Brain microvascular endothelial cell (primary cell): ENCODE measurements around the gene THSD7A.

Experiments used
- DNase-seq: peaks from one replicate; pipeline ENCODE4 v3.0.0-alpha.2; 2020
- H3K27ac ChIP-seq: fragments of 250-450 bp; sonication (Bioruptor Pico); 2 replicates; pipeline ENCODE4 v1.5.1; 2020; ENCODE audit warnings: mild to moderate bottlenecking, moderate library complexity
- H3K27me3 ChIP-seq: fragments of 250-450 bp; sonication (Bioruptor Pico); replicated peaks from 2 replicates; pipeline ENCODE4 v1.5.1; 2020; ENCODE audit warnings: mild to moderate bottlenecking
- H3K36me3 ChIP-seq: fragments of 250-450 bp; sonication (Bioruptor Pico); replicated peaks from 2 replicates; pipeline ENCODE4 v1.5.1; 2020; ENCODE audit warnings: mild to moderate bottlenecking
- H3K4me3 ChIP-seq: 2 replicates; pipeline ENCODE4 v1.5.1; 2011; ENCODE audit warnings: low read depth, mild to moderate bottlenecking, control low read depth, low read length, moderate library complexity
- in situ Hi-C: cut with HindIII; loops from 2 replicates; pipeline ENCODE4 v1.10.0; 2017; ENCODE audit warnings: low sequenced_read_pairs, low pct_ligation_motif_present
- TF ChIP-seq, protein P1 (sequence below): IDR thresholded peaks from 2 replicates; pipeline ENCODE4 v1.5.1; 2011; ENCODE audit warnings: low read depth, mild to moderate bottlenecking, moderate library complexity, low read length, control low read depth, inconsistent platforms; ENCODE audit errors: missing control alignments

The THSD7A gene

DNA sequence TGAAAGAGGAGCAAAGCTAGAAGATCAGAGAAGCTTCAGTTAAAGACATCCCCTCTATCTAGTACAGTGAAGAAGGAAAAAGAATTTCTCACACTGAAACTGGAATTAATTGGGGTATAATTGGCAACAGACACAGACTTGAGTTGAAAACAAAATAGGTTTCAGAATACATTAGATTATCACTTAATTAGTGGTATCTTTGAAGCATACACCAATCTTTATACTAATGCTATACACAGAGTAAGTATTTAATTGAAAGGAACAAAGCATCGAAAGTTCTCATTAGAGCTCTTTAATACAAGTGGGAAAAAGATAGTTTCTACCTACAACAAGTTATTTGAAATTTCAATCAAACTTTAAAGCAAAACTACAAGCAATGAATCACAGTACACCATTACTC is 128.2 kb downstream of the THSD7A start:
- Histone ChIP-seq H3K27me3 (no peaks in the 10 kb centered on the region), H3K4me3 (no peak overlapping the region), H3K36me3 (no peaks in the 10 kb centered on the region), H3K27ac (no peak overlapping the region)
- no peak for DNase-seq
- TF ChIP-seq, protein P1, sequence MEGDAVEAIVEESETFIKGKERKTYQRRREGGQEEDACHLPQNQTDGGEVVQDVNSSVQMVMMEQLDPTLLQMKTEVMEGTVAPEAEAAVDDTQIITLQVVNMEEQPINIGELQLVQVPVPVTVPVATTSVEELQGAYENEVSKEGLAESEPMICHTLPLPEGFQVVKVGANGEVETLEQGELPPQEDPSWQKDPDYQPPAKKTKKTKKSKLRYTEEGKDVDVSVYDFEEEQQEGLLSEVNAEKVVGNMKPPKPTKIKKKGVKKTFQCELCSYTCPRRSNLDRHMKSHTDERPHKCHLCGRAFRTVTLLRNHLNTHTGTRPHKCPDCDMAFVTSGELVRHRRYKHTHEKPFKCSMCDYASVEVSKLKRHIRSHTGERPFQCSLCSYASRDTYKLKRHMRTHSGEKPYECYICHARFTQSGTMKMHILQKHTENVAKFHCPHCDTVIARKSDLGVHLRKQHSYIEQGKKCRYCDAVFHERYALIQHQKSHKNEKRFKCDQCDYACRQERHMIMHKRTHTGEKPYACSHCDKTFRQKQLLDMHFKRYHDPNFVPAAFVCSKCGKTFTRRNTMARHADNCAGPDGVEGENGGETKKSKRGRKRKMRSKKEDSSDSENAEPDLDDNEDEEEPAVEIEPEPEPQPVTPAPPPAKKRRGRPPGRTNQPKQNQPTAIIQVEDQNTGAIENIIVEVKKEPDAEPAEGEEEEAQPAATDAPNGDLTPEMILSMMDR: no peak
- in situ Hi-C loops: no loop called here

DNA sequence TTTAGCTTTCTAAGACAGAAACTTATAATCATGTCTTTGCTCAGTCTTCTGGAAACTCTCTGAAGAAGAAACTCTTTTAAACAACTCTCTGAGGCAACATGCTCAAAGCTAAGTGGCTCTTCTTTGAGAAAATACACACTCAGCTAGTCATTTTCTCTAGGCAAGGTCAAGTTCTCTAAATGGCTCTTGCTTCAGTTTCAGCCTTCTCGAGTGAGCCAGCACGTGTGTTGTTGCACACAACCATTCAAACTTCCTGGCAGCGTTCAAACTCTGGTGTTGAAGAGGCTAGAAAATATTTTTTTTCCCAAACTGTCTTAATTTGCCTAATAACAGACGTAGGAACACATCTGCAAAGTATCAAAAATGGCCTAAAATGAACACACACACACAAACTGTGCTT is 129.1 kb downstream of the THSD7A start:
- no peak overlapping the region for H3K27ac ChIP-seq
- DNase-seq: no peak
- TF ChIP-seq, protein P1: no peak
- H3K27me3 ChIP-seq: no peaks in the 10 kb centered on the region
- in situ Hi-C loops: no loop called here
- H3K36me3 ChIP-seq: no peaks in the 10 kb centered on the region
- H3K4me3 ChIP-seq: no peak overlapping the region

DNA sequence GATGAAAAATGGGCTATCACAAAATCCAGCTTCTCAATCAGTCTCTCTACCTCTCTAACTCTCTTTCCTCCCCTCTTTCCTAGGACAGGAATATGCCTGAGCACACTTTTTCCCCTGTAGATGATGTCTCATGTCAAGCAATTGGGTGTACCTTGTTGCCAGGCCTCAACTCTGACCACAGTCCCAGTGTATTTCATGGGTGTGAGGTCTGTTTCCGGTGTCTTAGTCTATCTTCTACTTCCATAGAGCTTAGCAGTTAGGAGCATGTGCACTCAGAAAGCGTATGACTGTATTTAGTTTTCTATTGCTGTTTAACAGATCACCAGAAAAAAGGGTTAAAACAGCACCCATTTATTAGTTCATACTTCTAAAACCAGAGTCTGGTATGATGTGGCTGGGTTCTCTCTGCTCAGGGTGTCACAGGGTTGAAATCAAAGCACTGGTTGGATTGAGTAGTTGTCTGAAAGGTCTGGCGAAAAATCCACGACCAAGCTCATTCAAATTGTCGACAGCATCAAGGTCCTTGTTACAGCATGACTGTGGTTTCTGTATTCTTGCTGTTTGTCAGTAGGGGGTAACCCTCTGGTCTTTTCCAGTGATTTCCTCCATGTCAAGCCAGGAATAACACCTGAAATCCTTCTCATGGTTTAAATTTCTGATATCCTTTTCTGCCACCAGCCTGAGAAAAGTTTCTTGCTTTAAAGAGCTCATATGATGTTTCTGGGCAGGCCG is 130.0 kb downstream of the THSD7A start:
- TF ChIP-seq, protein P1: no peak
- Histone ChIP-seq H3K36me3 (no peaks in the 10 kb centered on the region), H3K27me3 (no peaks in the 10 kb centered on the region), H3K4me3 (no peak overlapping the region), H3K27ac (no peak overlapping the region)
- DNase-seq: peak; percentile 25
- in situ Hi-C loops: no loop called here

DNA sequence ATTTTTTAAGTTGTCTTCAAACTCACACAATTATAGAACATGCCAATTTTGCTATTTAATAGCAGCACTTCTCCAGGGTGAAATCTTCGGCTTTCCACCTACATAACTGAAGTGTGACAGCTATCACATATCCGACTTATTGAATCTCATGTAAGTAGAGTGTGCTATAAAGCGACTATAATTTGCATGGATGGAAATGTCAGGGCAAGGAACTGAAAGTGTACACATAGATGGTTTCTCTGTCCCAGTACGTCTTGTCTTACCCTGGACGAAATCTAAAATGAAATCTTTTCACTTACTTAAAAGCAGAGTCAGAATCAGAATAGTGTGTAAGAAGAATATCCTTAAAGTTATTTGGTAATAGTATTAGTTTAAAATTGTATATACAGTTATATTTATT is 132.3 kb downstream of the THSD7A start:
- no peak overlapping the region for H3K27ac ChIP-seq
- in situ Hi-C loops: no loop called here
- TF ChIP-seq, protein P1: no peak

DNA sequence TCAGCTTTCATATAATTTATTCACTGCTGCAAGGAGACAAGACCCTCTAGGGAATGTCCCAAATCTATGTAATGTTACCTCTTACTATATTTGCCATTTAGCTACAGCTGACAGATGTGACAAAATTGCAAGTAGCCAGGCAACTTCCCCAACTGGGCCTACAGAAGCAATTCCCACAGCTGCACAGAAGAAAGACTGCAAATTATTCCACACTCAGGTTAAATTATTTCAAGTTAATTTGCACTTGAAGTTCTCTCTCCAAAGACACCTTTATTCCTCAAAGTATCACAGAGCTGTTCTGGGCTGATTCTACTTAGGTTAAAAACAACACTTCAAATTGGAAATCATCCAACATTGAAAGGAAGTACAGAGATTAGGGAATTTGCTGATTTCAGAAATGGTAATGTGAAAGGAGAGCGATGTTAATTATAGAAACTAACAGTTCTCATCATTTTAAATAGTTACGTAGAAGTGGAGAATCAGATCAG is 133.6 kb downstream of the THSD7A start:
- in situ Hi-C loops: no loop called here
- H3K4me3 ChIP-seq: no peak overlapping the region
- TF ChIP-seq, protein P1: no peak
- DNase-seq: no peak
- H3K27ac ChIP-seq: no peak overlapping the region
- H3K27me3 ChIP-seq: no peaks in the 10 kb centered on the region
- no peaks in the 10 kb centered on the region for H3K36me3 ChIP-seq

More for the DNA sequence above, 132.3 kb downstream of the THSD7A start:
- no peak overlapping the region for H3K4me3 ChIP-seq
- no peaks in the 10 kb centered on the region for H3K27me3 ChIP-seq
- no peaks in the 10 kb centered on the region for H3K36me3 ChIP-seq
- DNase-seq: no peak

DNA sequence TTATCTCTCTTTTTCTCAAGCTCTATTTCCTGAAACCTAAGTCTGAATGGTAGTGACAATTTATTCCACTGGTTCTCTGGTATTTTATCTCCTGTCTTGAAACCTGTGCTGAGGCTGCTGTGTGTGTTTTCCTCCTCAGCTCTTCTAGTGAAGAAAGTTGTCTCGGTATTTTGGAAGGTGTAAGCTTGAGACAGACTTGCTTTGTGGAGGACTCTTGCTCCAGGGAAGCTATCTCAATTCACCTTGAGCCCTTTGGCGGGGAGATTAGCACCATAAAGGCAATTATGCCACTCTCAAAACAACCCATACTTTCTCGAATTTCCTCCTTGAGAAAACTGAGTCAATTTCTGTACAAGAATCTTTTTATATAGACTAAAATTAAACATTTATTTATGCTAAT is 141.6 kb downstream of the THSD7A start:
- Histone ChIP-seq H3K36me3 (no peaks in the 10 kb centered on the region), H3K27me3 (no peaks in the 10 kb centered on the region), H3K27ac (no peak overlapping the region), H3K4me3 (no peak overlapping the region)
- in situ Hi-C loops: no loop called here
- TF ChIP-seq, protein P1: no peak
- no peak for DNase-seq
